Kidney epithelial cell (primary cell): Measurements from ENCODE around the gene ZNF709. TPM values are rescaled to one million over a fixed set of nuclear protein-coding genes. Genes with fewer than 3 reads are reported as not detected.

Experiments
- DNase-seq: peaks from one replicate; pipeline ENCODE4 v3.0.0-alpha.2; 2010; ENCODE audit warnings: low read depth
- H3K27me3 ChIP-seq: 2 replicates; pipeline ENCODE4 v1.6.0; 2011; ENCODE audit warnings: low read length; ENCODE audit not compliant: control insufficient read depth, insufficient read depth
- H3K36me3 ChIP-seq: 2 replicates; pipeline ENCODE4 v1.5.1; 2011; ENCODE audit warnings: low read length; ENCODE audit not compliant: control insufficient read depth, insufficient read depth
- H3K4me3 ChIP-seq: 2 replicates; pipeline ENCODE4 v1.5.1; 2011; ENCODE audit warnings: low read depth, mild to moderate bottlenecking, control low read depth, low read length
- CTCF ChIP-seq: IDR thresholded peaks from 2 replicates; pipeline ENCODE4 v1.5.1; 2011; ENCODE audit warnings: mild to moderate bottlenecking, moderate library complexity, low read length, control low read depth, inconsistent platforms; ENCODE audit not compliant: insufficient read depth, poor library complexity, severe bottlenecking
- total RNA-seq: library from RNA; depleted of rRNA; stranded (reverse); fragments of >200 nt; gene quantifications from 2 replicates; pipeline ENCODE4 v1.2.3, GENCODE V29; 2015

Gene ZNF709
- total RNA-seq = 0.75 and 2.0 TPM in 2 replicates

DNA sequence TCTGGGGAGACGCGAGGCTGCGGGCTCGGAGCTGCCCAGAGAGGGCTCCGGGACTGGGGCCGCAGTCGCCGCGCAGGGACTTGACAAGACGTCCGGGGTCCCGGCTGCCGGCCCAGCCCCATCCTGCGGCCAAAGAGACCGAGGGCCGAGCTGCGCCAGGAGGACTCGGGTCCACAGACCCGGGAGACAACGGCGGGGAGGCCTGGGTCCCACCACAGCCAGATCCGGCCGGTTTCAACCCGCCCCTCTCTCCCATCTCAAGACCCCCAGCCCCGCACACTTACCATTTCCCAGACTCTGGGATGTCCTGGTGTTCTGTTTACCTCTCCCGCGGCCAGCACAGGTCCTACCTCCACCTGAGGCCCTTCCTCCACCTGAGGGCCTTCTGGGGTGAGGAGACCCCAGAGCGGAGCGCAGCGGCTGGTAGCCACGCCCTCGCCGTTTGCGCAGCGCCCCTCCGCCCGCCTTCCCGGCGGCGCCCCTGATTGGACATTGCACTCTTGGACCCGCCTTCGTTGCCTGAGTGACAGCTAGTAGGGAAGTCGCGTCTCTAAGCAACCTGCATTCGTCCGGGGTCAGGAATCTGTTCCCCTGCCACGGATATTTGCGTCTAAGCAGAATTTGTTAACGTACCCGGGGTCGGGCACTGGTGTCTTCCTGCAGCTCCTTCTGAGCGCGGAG lies at the start of gene ZNF709:
TSS of gene ZNF709 (minus strand) at position 446 of the 681 bp plus-strand sequence. CDS start at position 287, 159 bp downstream.
- peak; percentile 43 for DNase-seq
- Histone ChIP-seq H3K27me3 (no peaks in the 10 kb centered on the region), H3K4me3 (peak within 1 kb of the TSS; percentile 99), H3K36me3 (no peaks in the 10 kb centered on the region)
- TF ChIP-seq CTCF = no peak

- H3K4me3 ChIP-seq = no peak overlapping the region
- no peak for DNase-seq
These were observed 42.6 kb upstream of the ZNF709 start for GRCh38 chr19:12527034-12527836.

DNA sequence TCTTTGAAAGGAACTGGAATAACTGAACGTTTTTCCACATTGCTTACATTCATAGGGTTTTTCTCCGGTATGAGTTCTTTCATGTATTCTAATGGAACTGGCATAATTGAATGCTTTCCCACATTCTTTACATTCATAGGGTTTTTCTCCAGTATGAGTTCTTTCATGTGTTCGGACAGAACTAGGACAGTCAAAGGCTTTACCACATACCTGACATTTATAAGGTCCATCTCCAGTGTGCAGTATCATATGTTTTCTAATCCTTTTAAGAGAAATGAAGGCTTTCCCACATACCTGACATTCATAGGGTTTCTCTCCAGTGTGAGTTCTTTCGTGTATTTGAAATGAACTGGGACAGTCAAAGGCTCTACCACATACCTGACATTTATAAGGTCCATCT lies 41.9 kb upstream of the ZNF709 start:
- TF ChIP-seq CTCF = no peak
- H3K4me3 ChIP-seq = no peak overlapping the region
- no peaks in the 10 kb centered on the region for H3K27me3 ChIP-seq
- H3K36me3 ChIP-seq = peaks cover 5% of the 10 kb centered on the region
- no peak for DNase-seq

More at GRCh38 chr19:12527034-12527836, 42.6 kb upstream of the ZNF709 start:
- no peak for TF ChIP-seq CTCF
- peaks cover 5% of the 10 kb centered on the region for H3K36me3 ChIP-seq
- no peaks in the 10 kb centered on the region for H3K27me3 ChIP-seq

GRCh38 chr19:12521996-12522395 lies 37.4 kb upstream of the ZNF709 start:
- DNase-seq = no peak
- Histone ChIP-seq H3K27me3 (no peaks in the 10 kb centered on the region), H3K36me3 (peaks cover 5% of the 10 kb centered on the region), H3K4me3 (no peak overlapping the region)
- no peak for TF ChIP-seq CTCF

GRCh38 chr19:12513531-12514061 lies 29.0 kb upstream of the ZNF709 start:
- no peaks in the 10 kb centered on the region for H3K36me3 ChIP-seq
- no peak for TF ChIP-seq CTCF
- no peak for DNase-seq
- H3K27me3 ChIP-seq = peaks cover 4% of the 10 kb centered on the region
- H3K4me3 ChIP-seq = no peak overlapping the region
